MM.1S (cell line): Measurements from ENCODE around the gene DOCK10.

Source experiments
- DNase-seq: peaks from one replicate; pipeline ENCODE4 v3.0.0-alpha.2; 2015
- H2AFZ ChIP-seq: fragments of 300-600 bp; sonication (generic); 2 replicates; pipeline ENCODE4 v1.6.0; 2016; ENCODE audit warnings: antibody characterized with exemption, low read length
- H3F3A ChIP-seq: fragments of 300-600 bp; sonication (generic); 2 replicates; pipeline ENCODE4 v1.6.1; 2016; ENCODE audit warnings: mild to moderate bottlenecking, antibody characterized with exemption, low read length, moderate library complexity, mixed read lengths; ENCODE audit not compliant: insufficient read depth
- H3K27ac ChIP-seq: fragments of 300-600 bp; sonication (generic); 2 replicates; pipeline ENCODE4 v1.5.1; 2016; ENCODE audit warnings: mild to moderate bottlenecking, low read length
- H3K27me3 ChIP-seq: fragments of 300-600 bp; sonication (generic); replicated peaks from 2 replicates; pipeline ENCODE4 v1.6.0; 2016; ENCODE audit warnings: low read length; ENCODE audit not compliant: insufficient read depth
- H3K36me3 ChIP-seq: fragments of 300-600 bp; sonication (generic); replicated peaks from 2 replicates; pipeline ENCODE4 v1.6.1; 2016; ENCODE audit warnings: mild to moderate bottlenecking, low read length, mixed read lengths; ENCODE audit not compliant: insufficient read depth
- H3K4me1 ChIP-seq: fragments of 300-600 bp; sonication (generic); 2 replicates; pipeline ENCODE4 v1.6.1; 2016; ENCODE audit warnings: low read length, mixed read lengths
- H3K4me2 ChIP-seq: fragments of 300-600 bp; sonication (generic); 2 replicates; pipeline ENCODE4 v1.6.0; 2016; ENCODE audit warnings: low read depth, low read length
- H3K4me3 ChIP-seq: fragments of 300-600 bp; sonication (generic); 2 replicates; pipeline ENCODE4 v1.5.1; 2016; ENCODE audit warnings: low read length, mixed read lengths
- H3K79me2 ChIP-seq: fragments of 300-600 bp; sonication (generic); 2 replicates; pipeline ENCODE4 v1.6.1; 2016; ENCODE audit warnings: mixed run types, low read length, mixed read lengths
- H3K9ac ChIP-seq: fragments of 300-600 bp; sonication (generic); 2 replicates; pipeline ENCODE4 v1.6.1; 2016; ENCODE audit warnings: low read length, mixed read lengths
- H3K9me2 ChIP-seq: fragments of 300-600 bp; sonication (generic); replicated peaks from 2 replicates; pipeline ENCODE4 v1.6.1; 2016; ENCODE audit warnings: mild to moderate bottlenecking, low read length, mixed read lengths; ENCODE audit not compliant: insufficient read depth
- H3K9me3 ChIP-seq: fragments of 300-600 bp; sonication (generic); replicated peaks from 2 replicates; pipeline ENCODE4 v1.6.1; 2016; ENCODE audit warnings: mild to moderate bottlenecking, low read length, mixed read lengths; ENCODE audit not compliant: insufficient read depth
- H4K20me1 ChIP-seq: fragments of 300-600 bp; sonication (generic); 2 replicates; pipeline ENCODE4 v1.6.1; 2016; ENCODE audit warnings: mild to moderate bottlenecking, low read length, moderate library complexity, mixed read lengths; ENCODE audit not compliant: insufficient read depth
- CTCF ChIP-seq: fragments of 300-600 bp; sonication (generic); IDR thresholded peaks from 2 replicates; pipeline ENCODE4 v1.5.1; 2016; ENCODE audit warnings: antibody characterized with exemption, low read length, mixed read lengths
- EZH2 ChIP-seq: fragments of 300-600 bp; sonication (generic); optimal IDR thresholded peaks from 2 replicates; pipeline ENCODE3; 2017; ENCODE audit warnings: low read depth, mild to moderate bottlenecking, antibody characterized with exemption, low read length, mixed read lengths
- EZH2phosphoT487 ChIP-seq: fragments of 300-600 bp; sonication (generic); IDR thresholded peaks from 2 replicates; pipeline ENCODE4 v1.6.1; 2018; ENCODE audit warnings: antibody characterized with exemption, low read length

Gene DOCK10

GRCh38 chr2:224915136-224915535, 127.1 kb downstream of the DOCK10 start:
- H3K9me3 ChIP-seq = no peaks in the 10 kb centered on the region
- no peak overlapping the region for H3K4me3 ChIP-seq
- no peak for DNase-seq
- no peaks in the 10 kb centered on the region for H3K9me2 ChIP-seq
- no peaks in the 10 kb centered on the region for H3K27me3 ChIP-seq
- 0 out of 2 replicates have a peak, but pooled peaks cover 17% of the 10 kb centered on the region for H3K79me2 ChIP-seq
- no peak overlapping the region for H3K4me2 ChIP-seq
- H2AFZ ChIP-seq = no peak overlapping the region
- H3K4me1 ChIP-seq = no peaks in the 10 kb centered on the region
- no peak overlapping the region for H3K9ac ChIP-seq
- H3K36me3 ChIP-seq = no peaks in the 10 kb centered on the region
- no peaks in the 10 kb centered on the region for H4K20me1 ChIP-seq
- TF ChIP-seq CTCF (no peak), EZH2phosphoT487 (no peak), EZH2 (no peak)
- no peak overlapping the region for H3K27ac ChIP-seq
- no peaks in the 10 kb centered on the region for H3F3A ChIP-seq

GRCh38 chr2:224910574-224910925, 131.7 kb downstream of the DOCK10 start:
- H3K27me3 ChIP-seq = no peaks in the 10 kb centered on the region
- H3K4me3 ChIP-seq = no peak overlapping the region
- no peak overlapping the region for H3K27ac ChIP-seq
- H3K79me2 ChIP-seq = peaks cover 9% of the 10 kb centered on the region; the same call in 1 of the 2 replicates
- H3K4me2 ChIP-seq = no peak overlapping the region
- H3F3A ChIP-seq = no peaks in the 10 kb centered on the region
- TF ChIP-seq EZH2 (no peak), CTCF (no peak), EZH2phosphoT487 (no peak)
- no peaks in the 10 kb centered on the region for H3K9me3 ChIP-seq
- no peaks in the 10 kb centered on the region for H3K4me1 ChIP-seq
- no peak overlapping the region for H2AFZ ChIP-seq
- H3K9me2 ChIP-seq = no peaks in the 10 kb centered on the region
- H3K9ac ChIP-seq = no peak overlapping the region
- no peaks in the 10 kb centered on the region for H3K36me3 ChIP-seq
- no peaks in the 10 kb centered on the region for H4K20me1 ChIP-seq
- DNase-seq = no peak

- H3K27me3 ChIP-seq = no peaks in the 10 kb centered on the region
- H2AFZ ChIP-seq = no peak overlapping the region
- H3F3A ChIP-seq = no peaks in the 10 kb centered on the region
- H3K4me3 ChIP-seq = no peak overlapping the region
- TF ChIP-seq CTCF = no peak
- no peak for TF ChIP-seq EZH2
- no peak for TF ChIP-seq EZH2phosphoT487
- H3K4me1 ChIP-seq = no peaks in the 10 kb centered on the region
- H3K4me2 ChIP-seq = no peak overlapping the region
- H3K27ac ChIP-seq = no peak overlapping the region
- no peaks in the 10 kb centered on the region for H4K20me1 ChIP-seq
- H3K9me2 ChIP-seq = no peaks in the 10 kb centered on the region
- no peak for DNase-seq
- H3K9ac ChIP-seq = no peak overlapping the region
- H3K36me3 ChIP-seq = no peaks in the 10 kb centered on the region
- no peaks in the 10 kb centered on the region for H3K9me3 ChIP-seq
- peaks cover 9% of the 10 kb centered on the region; the same call in 1 of the 2 replicates for H3K79me2 ChIP-seq
These were observed 132.2 kb downstream of the DOCK10 start for GRCh38 chr2:224909885-224910573.
